Adrenal gland (tissue), 5 donors: Measurements from ENCODE around the gene PEX14.

Experiments used
- CTCF ChIP-seq, 6 experiments: fragments of 450-650 bp in 4 of 6; fragments of 200-600 bp in 2 of 6; sonication (generic) in 1 of 6; IDR thresholded peaks; 1 replicate in 5 of 6; 2 replicates in 1 of 6; pipeline versions ENCODE4 v1.5.1 to v1.8.0; 2016 to 2021; ENCODE audit warnings: antibody characterized with exemption in 6 of 6, mild to moderate bottlenecking in 2 of 6, moderate library complexity in 1 of 6
- POLR2A ChIP-seq, 2 donors: fragments of 450-650 bp; IDR thresholded peaks; one replicate each; pipeline ENCODE4 v1.6.1; 2017; ENCODE audit warnings: antibody characterized with exemption in 2 of 2, mild to moderate bottlenecking in 2 of 2, moderate library complexity in 1 of 2
- donor health status: DM: no; HTN: no; CAD: no.

- TF ChIP-seq CTCF (IDR thresholded peaks at IDR 0.05) = no peak
- no peak for TF ChIP-seq POLR2A (IDR thresholded peaks at IDR 0.05)
Measured at GRCh38 chr1:10504249-10504648, 29.5 kb downstream of the PEX14 start.
